ENCODE measurements around the gene RTL10. TPM values are rescaled to one million over a fixed set of nuclear protein-coding genes. Genes with fewer than 3 reads are reported as not detected.

Gene RTL10
- total RNA-seq, 2 experiments from 2014 or later, result 11.5 to 13.5 TPM

DNA sequence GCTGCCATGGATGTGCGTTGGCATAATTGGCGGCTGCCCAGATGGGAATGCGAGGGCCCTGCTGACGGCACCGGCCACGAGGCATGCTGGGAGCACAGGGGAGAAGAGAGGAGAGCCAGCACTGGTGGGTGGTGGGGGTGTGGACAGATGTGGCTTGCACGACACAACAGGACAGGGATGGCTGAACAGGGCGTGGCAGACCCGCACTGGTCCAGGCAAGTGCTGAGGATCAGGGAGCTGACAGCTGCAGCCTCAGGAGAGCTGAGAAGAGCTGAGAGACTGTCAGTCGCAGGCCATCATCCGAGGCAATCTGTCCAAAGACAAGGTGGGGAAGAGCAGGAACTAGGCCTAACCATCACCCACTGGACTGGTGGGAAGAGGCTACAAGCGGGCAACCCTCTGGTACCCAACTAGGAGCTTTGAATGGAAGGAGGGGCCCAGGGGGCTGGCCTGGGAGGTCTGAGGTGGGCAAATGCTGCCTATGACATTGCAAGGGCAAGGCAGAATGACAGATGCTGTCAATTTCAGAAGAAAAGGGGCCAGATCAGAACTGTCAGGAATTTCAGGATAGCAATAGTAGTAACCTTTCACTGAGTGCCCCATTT, 2.4 kb downstream of the RTL10 start:
- peak overlapping the region; percentile 94 for H3K4me3 Mint-ChIP-seq
- no peaks in the 10 kb centered on the region for H3K9me3 Mint-ChIP-seq
- no peak for DNase-seq
- POLR2A ChIA-PET, result no interaction called here
- peaks cover 39% of the 10 kb centered on the region for H3K4me1 Mint-ChIP-seq (ENCODE audit: low read depth)
- intact Hi-C loops (cut with micrococcal nuclease), result no loop called here
- peaks cover 20% of the 10 kb centered on the region for H3K36me3 Mint-ChIP-seq
- CTCF ChIA-PET, result interaction anchor here (1.6 kb wide), 1 partner anchor 122 kb away, joined by 5 read pairs; no protein-coding TSS in a partner anchor
- no peak overlapping the region for H3K27ac Mint-ChIP-seq
- H3K27me3 Mint-ChIP-seq, result no peaks in the 10 kb centered on the region

DNA sequence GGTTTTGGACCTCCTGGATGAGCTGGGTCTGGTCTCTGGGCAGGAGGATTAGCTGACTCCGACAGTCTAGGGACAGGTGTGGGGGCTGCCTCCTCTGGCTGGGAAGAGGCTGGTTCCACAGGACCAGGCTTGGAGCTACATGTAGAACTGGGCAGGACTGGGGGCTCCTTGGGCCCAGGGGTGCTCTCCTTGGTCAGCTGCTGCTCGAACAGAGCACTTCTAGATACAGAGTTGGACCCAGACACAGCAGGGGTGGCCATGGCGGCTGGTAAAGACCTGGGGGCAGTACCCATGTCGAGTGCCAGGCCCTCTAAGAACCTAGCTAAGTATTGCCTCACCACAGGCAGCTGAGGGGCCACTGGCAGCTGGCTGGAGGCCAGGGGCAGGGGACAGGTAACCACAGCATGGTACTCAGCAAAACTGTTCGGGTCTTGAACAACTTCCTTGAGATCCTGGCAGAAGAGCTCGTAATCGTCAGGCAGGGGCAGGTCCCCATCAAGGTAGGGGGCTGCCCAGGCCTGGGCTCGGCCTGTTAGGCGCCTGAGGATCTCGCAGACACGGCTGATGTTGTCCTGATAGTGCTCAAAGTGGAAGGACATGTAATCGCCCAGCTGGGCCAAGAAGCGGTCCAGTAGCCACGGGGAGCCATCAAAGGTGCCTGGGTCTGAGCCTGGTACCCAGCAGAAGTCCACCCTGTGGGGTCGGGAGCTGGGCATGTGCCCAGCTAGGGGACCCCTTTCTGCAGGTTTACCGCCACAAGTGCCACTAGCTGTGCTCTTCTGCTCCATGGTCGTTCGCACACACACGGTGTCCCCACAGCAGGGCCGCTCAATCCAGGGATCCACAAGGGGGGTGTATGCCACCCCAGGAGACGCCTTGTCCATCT, 3.1 kb downstream of the RTL10 start:
- POLR2A ChIA-PET, result no interaction called here
- Mint-ChIP-seq H3K27ac (no peak overlapping the region), H3K27me3 (no peaks in the 10 kb centered on the region), H3K4me3 (peak overlapping the region; percentile 20), H3K9me3 (no peaks in the 10 kb centered on the region), H3K4me1 (ENCODE audit: low read depth) (peaks cover 33% of the 10 kb centered on the region), H3K36me3 (peaks cover 21% of the 10 kb centered on the region)
- CTCF ChIA-PET, result interaction anchor here (0.6 to 1.6 kb wide), 2 partner anchors 35 to 121 kb away, joined by 3 to 5 read pairs; no protein-coding TSS in a partner anchor
- intact Hi-C loops (cut with micrococcal nuclease), result no loop called here
- no peak for DNase-seq

- H3K9me3 Mint-ChIP-seq, result no peaks in the 10 kb centered on the region
- H3K36me3 Mint-ChIP-seq, result peaks cover 21% of the 10 kb centered on the region
- ChIA-PET CTCF (interaction anchor here (0.6 to 1.6 kb wide), 2 partner anchors 36 to 120 kb away, joined by 3 to 5 read pairs; no protein-coding TSS in a partner anchor), POLR2A (no interaction called here)
- peaks cover 28% of the 10 kb centered on the region for H3K4me1 Mint-ChIP-seq (ENCODE audit: low read depth)
- H3K27me3 Mint-ChIP-seq, result no peaks in the 10 kb centered on the region
- no peak for DNase-seq
- no peak overlapping the region for H3K4me3 Mint-ChIP-seq
- H3K27ac Mint-ChIP-seq, result no peak overlapping the region
- intact Hi-C loops (cut with micrococcal nuclease), result no loop called here
Measured at GRCh38 chr22:19850763-19851109, 3.9 kb downstream of the RTL10 start.

DNA sequence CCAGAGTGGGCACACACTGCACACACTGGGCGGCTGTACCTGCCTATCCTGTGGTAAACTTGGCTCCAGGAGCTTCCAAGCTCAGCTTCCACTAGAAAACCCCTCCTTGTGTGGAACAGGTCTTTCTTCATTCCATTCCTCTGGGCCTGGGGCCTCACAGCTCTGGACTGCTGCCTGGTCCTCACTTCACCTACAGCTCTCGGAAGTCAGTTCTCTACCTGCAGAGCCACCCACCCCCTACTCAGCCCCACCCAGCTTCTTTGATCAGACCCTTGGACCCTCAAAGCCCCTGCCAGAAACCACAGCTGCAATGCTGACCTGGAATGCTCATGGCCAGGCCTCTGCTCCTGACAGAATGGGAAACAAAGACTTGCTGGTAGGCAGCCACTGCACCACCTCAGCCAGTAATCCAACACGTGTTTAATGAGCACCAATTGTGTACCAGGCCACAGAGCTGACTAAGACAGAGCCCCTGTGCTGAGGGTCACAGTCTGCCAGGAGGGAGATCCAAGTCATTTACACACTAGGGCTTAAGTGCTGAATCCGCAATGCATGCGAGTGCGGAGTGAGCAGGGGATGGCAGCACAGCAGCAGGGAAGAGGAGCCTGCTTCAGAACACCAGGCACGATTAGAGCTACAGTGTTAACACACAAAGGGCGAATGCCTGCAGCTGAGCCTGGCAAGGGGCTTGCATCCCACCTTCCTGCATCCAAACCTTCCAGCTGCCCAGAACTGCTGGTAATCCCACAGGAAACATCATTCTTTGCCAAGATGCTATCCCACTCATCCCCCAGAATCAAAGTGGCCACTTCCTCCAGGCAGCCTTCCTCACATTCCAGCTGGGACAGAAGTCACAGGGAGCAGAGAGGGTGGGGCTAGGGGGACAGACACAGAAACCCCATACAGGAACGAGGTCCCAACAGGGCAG, 4.6 kb downstream of the RTL10 start:
- POLR2A ChIA-PET, result no interaction called here
- Mint-ChIP-seq H3K4me1 (ENCODE audit: low read depth) (peaks cover 30% of the 10 kb centered on the region), H3K36me3 (peaks cover 18% of the 10 kb centered on the region), H3K27ac (no peak overlapping the region), H3K4me3 (no peak overlapping the region), H3K27me3 (no peaks in the 10 kb centered on the region), H3K9me3 (no peaks in the 10 kb centered on the region)
- intact Hi-C loops (cut with micrococcal nuclease), result no loop called here
- CTCF ChIA-PET, result no interaction called here
- no peak for DNase-seq

DNA sequence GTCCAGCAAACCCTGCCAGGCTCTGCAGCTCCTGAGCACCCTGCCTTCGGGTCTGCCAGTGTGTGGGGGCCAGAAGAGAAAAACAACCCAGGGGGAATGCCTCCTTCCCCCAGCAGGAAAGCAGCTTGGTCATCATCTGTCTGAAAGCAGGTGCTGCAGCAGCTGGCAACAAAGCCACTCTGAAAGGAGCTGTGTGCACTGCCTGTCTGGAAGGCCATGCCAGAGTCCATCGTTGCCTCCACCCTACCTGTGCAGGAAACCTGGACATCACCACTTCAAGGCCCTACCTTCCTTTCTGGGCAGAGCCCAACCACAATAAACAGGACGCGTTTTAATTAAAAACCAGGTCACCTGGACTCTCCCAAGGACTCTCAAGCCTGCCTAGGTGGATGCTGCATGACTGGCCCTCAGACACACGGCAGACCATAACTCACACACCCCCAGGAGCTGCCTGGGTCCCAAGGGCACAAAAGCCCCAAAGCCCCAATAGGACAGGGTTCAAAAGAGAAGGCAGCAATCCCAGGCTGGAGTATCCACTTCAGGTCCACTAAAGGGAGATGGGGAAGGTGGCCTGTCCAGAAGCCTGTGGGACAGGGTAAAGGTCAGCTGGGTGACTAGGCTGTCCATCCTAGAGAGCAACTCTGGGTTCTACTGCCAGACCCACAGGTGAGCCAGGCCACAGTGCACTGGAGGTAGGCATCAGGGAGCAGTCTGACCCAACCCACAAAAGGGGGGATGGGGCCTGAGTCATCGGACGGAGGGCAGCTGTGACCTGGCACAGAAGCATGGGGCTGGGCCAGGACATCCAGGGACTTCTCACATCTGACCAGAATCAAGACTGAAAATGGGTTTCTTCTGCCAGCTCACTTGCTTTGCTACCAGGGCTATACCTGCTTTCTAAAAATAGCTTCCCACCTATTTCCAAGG, 6.1 kb downstream of the RTL10 start:
- H3K4me3 Mint-ChIP-seq, result no peak overlapping the region
- CTCF ChIA-PET, result interaction anchor here (0.7 kb wide), 1 partner anchor 118 kb away, joined by 3 read pairs; no protein-coding TSS in a partner anchor
- H3K27me3 Mint-ChIP-seq, result no peaks in the 10 kb centered on the region
- no peak for DNase-seq
- peaks cover 34% of the 10 kb centered on the region for H3K4me1 Mint-ChIP-seq (ENCODE audit: low read depth)
- POLR2A ChIA-PET, result interaction anchor here (0.9 kb wide), 1 partner anchor 43 kb away, joined by 3 read pairs; no protein-coding TSS in a partner anchor
- no peak overlapping the region for H3K27ac Mint-ChIP-seq
- intact Hi-C loops (cut with micrococcal nuclease), result no loop called here
- no peaks in the 10 kb centered on the region for H3K9me3 Mint-ChIP-seq
- H3K36me3 Mint-ChIP-seq, result peaks cover 18% of the 10 kb centered on the region

- no peak for DNase-seq
- Mint-ChIP-seq H3K4me1 (ENCODE audit: low read depth) (peaks cover 22% of the 10 kb centered on the region), H3K4me3 (no peak overlapping the region), H3K9me3 (no peaks in the 10 kb centered on the region), H3K36me3 (peaks cover 18% of the 10 kb centered on the region), H3K27ac (no peak overlapping the region), H3K27me3 (no peaks in the 10 kb centered on the region)
- CTCF ChIA-PET, result no interaction called here
- intact Hi-C loops (cut with micrococcal nuclease), result no loop called here
- POLR2A ChIA-PET, result no interaction called here
Measured at GRCh38 chr22:19847345-19847632, 7.4 kb downstream of the RTL10 start.

DNA sequence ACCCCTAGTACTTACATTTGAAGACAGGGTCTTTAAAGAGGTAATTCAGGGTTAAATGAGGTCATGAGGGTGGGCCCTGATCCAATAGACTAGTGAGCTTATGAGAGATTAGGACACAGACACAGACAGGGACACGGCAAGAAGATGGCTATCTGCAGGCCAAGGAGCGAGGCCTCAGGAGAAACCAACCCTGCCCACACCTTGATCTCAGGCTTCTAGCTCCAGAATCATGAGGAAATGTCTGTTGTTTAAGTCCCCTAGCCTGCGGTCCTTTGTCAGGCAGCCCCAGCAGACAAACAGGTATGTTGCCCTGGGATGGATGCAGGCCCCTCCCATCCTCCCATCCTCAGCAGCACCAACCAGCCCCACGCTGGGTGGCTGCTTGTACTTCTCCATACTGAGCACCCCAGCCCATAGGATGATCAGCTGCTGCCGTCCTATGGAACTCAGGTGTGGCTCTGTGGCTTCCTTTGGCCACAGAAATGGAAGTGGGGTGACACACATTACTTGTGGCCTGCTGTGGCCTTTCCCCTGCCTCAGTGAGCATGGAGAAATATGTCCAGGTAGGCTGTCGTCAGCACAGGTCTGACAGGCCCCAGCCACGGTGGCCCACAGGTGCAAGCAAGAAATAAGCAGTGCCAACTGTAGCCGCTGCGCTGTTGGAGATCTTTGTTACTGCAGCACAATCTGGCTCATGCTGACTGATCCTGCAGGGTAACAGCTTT, 7.9 kb downstream of the RTL10 start:
- no peak for DNase-seq
- CTCF ChIA-PET, result no interaction called here
- peaks cover 18% of the 10 kb centered on the region for H3K4me1 Mint-ChIP-seq (ENCODE audit: low read depth)
- no peak overlapping the region for H3K4me3 Mint-ChIP-seq
- intact Hi-C loops (cut with micrococcal nuclease), result no loop called here
- H3K36me3 Mint-ChIP-seq, result peaks cover 18% of the 10 kb centered on the region
- no peaks in the 10 kb centered on the region for H3K27me3 Mint-ChIP-seq
- no peak overlapping the region for H3K27ac Mint-ChIP-seq
- POLR2A ChIA-PET, result no interaction called here
- no peaks in the 10 kb centered on the region for H3K9me3 Mint-ChIP-seq

DNA sequence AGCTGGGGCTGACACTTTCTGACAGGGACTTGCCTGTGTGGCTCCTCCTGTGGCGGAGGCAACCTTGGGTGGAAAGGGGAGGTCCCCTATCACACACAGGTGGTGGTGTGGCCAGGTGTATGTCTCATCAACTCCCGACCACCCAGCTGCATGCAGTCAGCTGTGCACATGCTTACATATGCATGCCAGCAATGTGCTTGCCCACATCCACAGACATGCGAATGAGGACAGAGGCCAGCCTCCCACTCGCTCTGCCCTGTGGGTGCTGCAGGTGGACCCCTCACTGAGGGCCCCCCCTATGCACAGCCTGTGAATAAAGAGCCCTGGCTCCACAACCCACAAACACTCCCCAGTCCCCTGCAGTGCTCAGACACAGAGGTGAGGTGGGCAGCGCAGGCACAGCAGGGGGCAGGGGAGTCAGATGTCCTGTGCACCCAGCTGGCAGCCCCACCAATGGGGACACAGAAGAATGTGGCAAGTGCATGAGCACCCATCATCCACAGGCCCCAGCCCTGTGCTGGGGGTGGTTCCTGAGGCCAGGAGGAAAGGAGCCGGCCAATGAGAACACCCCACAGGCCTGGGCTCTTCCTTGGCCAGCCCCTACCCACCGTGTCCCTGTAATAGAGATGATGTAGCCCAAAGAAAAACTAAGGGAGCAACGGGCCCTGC, 9.5 kb downstream of the RTL10 start:
- Mint-ChIP-seq H3K4me1 (ENCODE audit: low read depth) (peaks cover 18% of the 10 kb centered on the region), H3K36me3 (peaks cover 13% of the 10 kb centered on the region), H3K27ac (no peak overlapping the region), H3K9me3 (no peaks in the 10 kb centered on the region), H3K27me3 (no peaks in the 10 kb centered on the region), H3K4me3 (no peak overlapping the region)
- intact Hi-C loops (cut with micrococcal nuclease), result no loop called here
- no peak for DNase-seq
- ChIA-PET CTCF (interaction anchor here (0.9 kb wide), 1 partner anchor 114 kb away, joined by 3 read pairs; no protein-coding TSS in a partner anchor), POLR2A (no interaction called here)

DNA sequence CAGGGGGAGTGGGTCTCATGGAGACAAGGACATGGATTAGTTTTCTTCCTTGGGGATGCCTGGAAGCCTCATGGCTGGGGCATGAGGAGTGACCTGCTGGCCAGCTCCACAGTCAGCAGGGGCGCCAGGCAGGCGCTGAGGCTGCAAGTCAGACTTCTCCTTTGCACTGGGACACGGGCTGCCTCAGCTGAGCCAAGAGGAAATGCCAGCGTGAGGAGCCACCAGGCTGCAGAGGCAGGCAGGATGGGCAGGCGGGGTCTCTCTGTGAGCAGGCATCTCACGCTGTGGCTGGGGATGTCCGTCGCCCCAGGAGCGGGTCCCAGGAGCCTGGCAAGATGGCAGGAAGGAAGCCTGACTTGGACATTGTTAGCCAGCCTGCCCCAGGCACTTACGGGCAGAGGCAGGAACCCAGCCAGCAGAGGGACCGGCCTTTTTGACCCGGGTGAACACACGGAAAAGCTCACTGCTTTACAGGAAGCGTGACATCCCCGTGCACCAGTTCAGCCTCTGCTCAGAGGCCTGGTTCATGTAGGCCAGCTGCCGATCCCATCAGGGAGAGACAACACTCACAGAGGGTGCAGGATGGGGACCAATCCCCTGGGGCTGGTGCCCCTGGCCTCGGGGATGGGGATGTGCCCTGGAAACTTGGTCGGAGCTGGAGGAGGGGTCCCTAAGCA, 10.2 kb downstream of the RTL10 start:
- Mint-ChIP-seq H3K27ac (peak overlapping the region; percentile 51), H3K36me3 (peaks cover 13% of the 10 kb centered on the region), H3K4me1 (ENCODE audit: low read depth) (peaks cover 13% of the 10 kb centered on the region), H3K9me3 (no peaks in the 10 kb centered on the region), H3K27me3 (no peaks in the 10 kb centered on the region), H3K4me3 (no peak overlapping the region)
- intact Hi-C loops (cut with micrococcal nuclease), result no loop called here
- DNase-seq, result peak; percentile 40
- POLR2A ChIA-PET, result no interaction called here
- CTCF ChIA-PET, result interaction anchor here (0.9 kb wide), 1 partner anchor 114 kb away, joined by 3 read pairs; no protein-coding TSS in a partner anchor

GRCh38 chr22:19843857-19844376, 10.8 kb downstream of the RTL10 start:
- peaks cover 12% of the 10 kb centered on the region for H3K4me1 Mint-ChIP-seq (ENCODE audit: low read depth)
- no peak overlapping the region for H3K27ac Mint-ChIP-seq
- H3K36me3 Mint-ChIP-seq, result peaks cover 13% of the 10 kb centered on the region
- no peak for DNase-seq
- ChIA-PET CTCF (interaction anchor here (0.9 kb wide), 1 partner anchor 113 kb away, joined by 3 read pairs; no protein-coding TSS in a partner anchor), POLR2A (no interaction called here)
- H3K9me3 Mint-ChIP-seq, result no peaks in the 10 kb centered on the region
- H3K4me3 Mint-ChIP-seq, result no peak overlapping the region
- H3K27me3 Mint-ChIP-seq, result no peaks in the 10 kb centered on the region
- intact Hi-C loops (cut with micrococcal nuclease), result no loop called here
